Parathyroid adenoma (tissue), 2 donors: ENCODE measurements around the gene CACNA1B.

Source experiments
- H2AFZ ChIP-seq: fragments of 300-600 bp; sonication (generic); one replicate; pipeline ENCODE4 v1.7.0; 2017; ENCODE audit warnings: antibody characterized with exemption, mild to moderate bottlenecking
- H3K27ac ChIP-seq: fragments of 300-600 bp; sonication (generic); one replicate; pipeline ENCODE4 v1.7.0; 2017
- H3K27me3 ChIP-seq: fragments of 300-600 bp; sonication (generic); one replicate; pipeline ENCODE4 v1.7.0; 2017; ENCODE audit warnings: low read length; ENCODE audit not compliant: control insufficient read depth, insufficient read depth
- H3K36me3 ChIP-seq: fragments of 300-600 bp; sonication (generic); one replicate; pipeline ENCODE4 v1.7.0; 2017; ENCODE audit warnings: low read length; ENCODE audit not compliant: control insufficient read depth, insufficient read depth
- H3K4me1 ChIP-seq: fragments of 300-600 bp; sonication (generic); one replicate; pipeline ENCODE4 v1.7.0; 2017; ENCODE audit warnings: control low read depth
- H3K4me2 ChIP-seq: fragments of 300-600 bp; sonication (generic); one replicate; pipeline ENCODE4 v1.7.0; 2017; ENCODE audit warnings: low read length
- H3K4me3 ChIP-seq: fragments of 300-600 bp; sonication (generic); one replicate; pipeline ENCODE4 v1.7.0; 2017; ENCODE audit warnings: low read depth, low read length
- H3K79me2 ChIP-seq: fragments of 300-600 bp; sonication (generic); one replicate; pipeline ENCODE4 v1.7.0; 2017; ENCODE audit warnings: control low read depth
- H3K9ac ChIP-seq: fragments of 300-600 bp; sonication (generic); one replicate; pipeline ENCODE4 v1.7.0; 2017; ENCODE audit warnings: mild to moderate bottlenecking
- H3K9me3 ChIP-seq: fragments of 300-600 bp; sonication (generic); one replicate; pipeline ENCODE4 v1.7.0; 2017; ENCODE audit warnings: low read length; ENCODE audit not compliant: control insufficient read depth
- CTCF ChIP-seq: fragments of 300-600 bp; sonication (generic); IDR thresholded peaks from one replicate; pipeline ENCODE4 v1.7.0; 2017; ENCODE audit warnings: antibody characterized with exemption, mild to moderate bottlenecking
- donor health status: primary hyperparathyroidism.

Gene CACNA1B

DNA sequence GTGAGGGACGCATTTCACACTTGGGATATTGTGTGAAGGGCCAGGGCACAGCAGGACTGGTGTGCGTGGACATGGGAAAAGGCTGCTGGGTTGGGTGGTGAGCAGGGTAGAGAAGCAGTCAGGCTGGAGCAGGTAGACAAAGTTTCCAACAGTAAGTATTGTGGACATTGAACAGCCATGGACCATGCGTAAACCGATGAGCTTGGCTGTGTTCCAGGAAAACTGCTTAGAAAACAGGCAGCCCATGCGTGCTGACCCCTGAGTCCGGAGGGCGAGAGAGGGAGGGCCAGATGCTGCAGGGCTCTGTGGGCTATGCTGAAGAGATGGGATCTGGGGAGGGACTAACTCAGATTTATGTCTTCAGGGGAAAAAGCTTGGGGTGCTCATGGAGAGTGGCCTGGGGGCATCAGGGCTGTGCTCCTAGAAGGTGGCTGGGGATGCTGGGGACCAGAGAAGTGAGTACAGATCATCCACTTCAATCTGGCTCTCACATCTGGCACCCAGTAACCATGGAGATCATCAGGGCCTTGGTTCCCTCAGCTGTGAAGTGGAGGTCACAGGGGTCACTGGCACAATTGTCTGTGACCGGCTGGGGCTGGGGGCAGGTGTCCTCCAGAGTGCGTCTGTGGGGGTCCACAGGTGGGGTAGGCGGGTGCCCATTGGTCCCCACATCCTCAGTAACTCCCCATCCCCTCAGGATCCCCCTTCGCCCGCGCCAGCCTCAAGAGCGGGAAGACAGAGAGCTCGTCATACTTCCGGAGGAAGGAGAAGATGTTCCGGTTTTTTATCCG is 93.3 kb downstream of the CACNA1B start:
- no peaks in the 10 kb centered on the region for H3K9me3 ChIP-seq
- H3K79me2 ChIP-seq: no peaks in the 10 kb centered on the region
- no peak overlapping the region for H2AFZ ChIP-seq
- H3K4me2 ChIP-seq: no peak overlapping the region
- H3K27ac ChIP-seq: no peak overlapping the region
- no peaks in the 10 kb centered on the region for H3K36me3 ChIP-seq
- H3K4me3 ChIP-seq: no peak overlapping the region
- no peaks in the 10 kb centered on the region for H3K27me3 ChIP-seq
- no peak for TF ChIP-seq CTCF
- H3K9ac ChIP-seq: no peak overlapping the region
- H3K4me1 ChIP-seq: no peaks in the 10 kb centered on the region

DNA sequence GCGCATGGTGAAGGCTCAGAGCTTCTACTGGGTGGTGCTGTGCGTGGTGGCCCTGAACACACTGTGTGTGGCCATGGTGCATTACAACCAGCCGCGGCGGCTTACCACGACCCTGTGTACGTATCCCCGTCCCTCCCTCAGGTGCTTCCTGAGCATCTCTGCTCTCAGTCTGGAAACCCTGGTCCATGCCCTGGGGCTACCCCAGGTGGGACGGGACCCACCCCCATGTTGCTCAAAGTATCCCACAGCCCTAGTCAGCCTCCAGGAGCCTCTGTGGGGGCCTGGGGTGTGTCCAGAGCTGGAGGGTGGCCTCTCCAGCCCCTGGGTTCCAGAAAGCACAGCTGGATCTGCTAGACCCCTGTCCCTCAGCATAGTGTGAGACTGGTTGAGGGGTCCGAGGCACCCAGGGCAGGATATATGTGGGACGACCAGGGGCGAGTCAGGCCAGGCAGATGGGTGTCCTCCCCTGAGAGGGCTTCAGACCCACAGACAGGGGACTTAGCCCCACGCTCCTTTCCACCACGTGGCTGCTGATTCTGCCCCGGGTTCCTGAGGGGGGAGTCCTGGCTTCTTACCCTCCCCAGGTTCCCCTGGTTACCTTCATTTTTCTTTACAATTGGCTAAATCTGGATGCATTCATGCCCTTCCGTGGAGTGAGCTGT is 94.0 kb downstream of the CACNA1B start:
- Histone ChIP-seq H3K9me3 (no peaks in the 10 kb centered on the region), H3K79me2 (no peaks in the 10 kb centered on the region), H3K4me3 (no peak overlapping the region), H3K9ac (no peak overlapping the region), H2AFZ (no peak overlapping the region), H3K27me3 (no peaks in the 10 kb centered on the region), H3K4me1 (no peaks in the 10 kb centered on the region), H3K27ac (no peak overlapping the region), H3K4me2 (no peak overlapping the region), H3K36me3 (no peaks in the 10 kb centered on the region)
- no peak for TF ChIP-seq CTCF

- H3K27me3 ChIP-seq: no peaks in the 10 kb centered on the region
- H3K4me3 ChIP-seq: no peak overlapping the region
Observed at GRCh38 chr9:137972355-137972987, 94.9 kb downstream of the CACNA1B start.

DNA sequence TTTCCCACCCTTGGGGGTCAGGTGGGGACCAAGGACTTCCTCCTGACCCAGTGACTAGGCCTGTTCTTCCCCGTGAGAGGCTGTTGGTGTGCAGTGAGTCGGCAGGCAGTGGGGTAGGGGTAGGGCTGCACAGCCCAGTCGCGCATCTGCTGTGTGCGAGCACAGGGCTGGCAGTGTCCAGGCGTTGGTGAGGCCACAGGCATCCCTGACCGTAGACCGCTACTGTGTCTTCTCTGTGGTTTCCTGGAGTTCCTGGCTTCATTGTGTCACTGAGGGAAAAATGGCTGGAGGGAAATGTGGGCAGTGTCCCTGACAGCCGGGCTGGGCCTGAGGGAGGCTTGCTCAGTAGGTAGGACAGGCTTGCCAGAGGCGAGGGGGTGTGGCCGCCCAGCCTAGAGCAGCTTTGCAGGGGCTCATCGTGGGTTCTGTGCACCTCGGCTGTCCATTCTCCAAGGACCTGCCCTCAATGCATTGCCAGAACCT is 95.4 kb downstream of the CACNA1B start:
- no peaks in the 10 kb centered on the region for H3K79me2 ChIP-seq
- H3K9me3 ChIP-seq: no peaks in the 10 kb centered on the region
- no peak overlapping the region for H3K4me3 ChIP-seq
- no peaks in the 10 kb centered on the region for H3K4me1 ChIP-seq
- TF ChIP-seq CTCF: no peak
- no peak overlapping the region for H3K4me2 ChIP-seq
- H3K36me3 ChIP-seq: no peaks in the 10 kb centered on the region
- no peak overlapping the region for H3K9ac ChIP-seq
- no peak overlapping the region for H3K27ac ChIP-seq
- no peak overlapping the region for H2AFZ ChIP-seq
- no peaks in the 10 kb centered on the region for H3K27me3 ChIP-seq

More at GRCh38 chr9:137972355-137972987, 94.9 kb downstream of the CACNA1B start:
- H3K36me3 ChIP-seq: no peaks in the 10 kb centered on the region
- H3K27ac ChIP-seq: no peak overlapping the region
- no peak overlapping the region for H3K9ac ChIP-seq
- H3K4me1 ChIP-seq: no peaks in the 10 kb centered on the region
- H3K4me2 ChIP-seq: no peak overlapping the region
- no peaks in the 10 kb centered on the region for H3K79me2 ChIP-seq
- TF ChIP-seq CTCF: no peak
- no peaks in the 10 kb centered on the region for H3K9me3 ChIP-seq
- no peak overlapping the region for H2AFZ ChIP-seq
